ENCODE measurements around the gene PODXL2.

GRCh38 chr3:127697551-127698240 is 68.7 kb downstream of the PODXL2 start:
- TF ChIP-seq CTCF (IDR thresholded peaks at IDR 0.05) = no peak
- TF ChIP-seq POLR2AphosphoS5 (IDR thresholded peaks at IDR 0.05) = peak; percentile 17 to 74 (median 71)
- no peak for TF ChIP-seq POLR2A (IDR thresholded peaks at IDR 0.05)

Data from breast epithelium (tissue), 3 donors.